RWPE1 (cell line): Measurements from ENCODE around the gene EIF2AK3.
A peak's percentile ranks its signal among the peaks of the same experiment; 100 is the strongest.

Experiments
- CTCF ChIA-PET: fragments of 350-600 bp; sonication (Branson Sonifier 250); formaldehyde crosslinking; extraction: SDS; loops from one replicate; lab custom pipeline; 2021; lab: Yijun Ruan, JAX
- POLR2A ChIA-PET: fragments of 400-600 bp; formaldehyde crosslinking; extraction: SDS; loops from one replicate; lab custom pipeline; 2020; ENCODE audit warnings: antibody characterized with exemption; ENCODE audit not compliant: low non-redundant PET; lab: Yijun Ruan, JAX
- DNase-seq: peaks from one replicate; pipeline ENCODE4 v3.0.0; 2012; ENCODE audit warnings: low spot score
- H3K27ac ChIP-seq: fragments of 450-650 bp; 2 replicates; pipeline ENCODE4 v1.5.1; 2017
- TF ChIP-seq, protein P1 (sequence below): fragments of 450-650 bp; conservative IDR thresholded peaks from 2 replicates; pipeline ENCODE4 v1.5.1; 2017; ENCODE audit warnings: low read depth, mild to moderate bottlenecking

EIF2AK3 gene

DNA sequence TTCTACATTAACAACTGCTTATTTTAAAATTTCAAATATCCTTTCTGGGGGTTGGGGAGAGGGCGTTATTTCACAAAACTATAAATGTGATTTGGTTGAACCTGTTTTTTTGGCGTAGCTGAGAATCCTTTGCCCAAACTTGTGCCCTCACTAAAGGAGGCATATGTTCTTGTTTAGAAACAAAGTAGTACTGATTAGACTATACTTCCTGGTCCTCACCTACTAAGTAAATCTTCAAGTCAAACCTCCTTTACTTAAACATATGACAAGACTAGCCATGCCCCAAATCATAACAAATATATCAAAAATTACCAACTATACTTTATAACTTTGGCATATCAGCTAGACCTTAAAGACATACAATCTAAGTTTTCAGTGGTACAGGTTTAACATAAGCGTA lies 5.8 kb downstream of the EIF2AK3 start:
- TF ChIP-seq, protein P1, sequence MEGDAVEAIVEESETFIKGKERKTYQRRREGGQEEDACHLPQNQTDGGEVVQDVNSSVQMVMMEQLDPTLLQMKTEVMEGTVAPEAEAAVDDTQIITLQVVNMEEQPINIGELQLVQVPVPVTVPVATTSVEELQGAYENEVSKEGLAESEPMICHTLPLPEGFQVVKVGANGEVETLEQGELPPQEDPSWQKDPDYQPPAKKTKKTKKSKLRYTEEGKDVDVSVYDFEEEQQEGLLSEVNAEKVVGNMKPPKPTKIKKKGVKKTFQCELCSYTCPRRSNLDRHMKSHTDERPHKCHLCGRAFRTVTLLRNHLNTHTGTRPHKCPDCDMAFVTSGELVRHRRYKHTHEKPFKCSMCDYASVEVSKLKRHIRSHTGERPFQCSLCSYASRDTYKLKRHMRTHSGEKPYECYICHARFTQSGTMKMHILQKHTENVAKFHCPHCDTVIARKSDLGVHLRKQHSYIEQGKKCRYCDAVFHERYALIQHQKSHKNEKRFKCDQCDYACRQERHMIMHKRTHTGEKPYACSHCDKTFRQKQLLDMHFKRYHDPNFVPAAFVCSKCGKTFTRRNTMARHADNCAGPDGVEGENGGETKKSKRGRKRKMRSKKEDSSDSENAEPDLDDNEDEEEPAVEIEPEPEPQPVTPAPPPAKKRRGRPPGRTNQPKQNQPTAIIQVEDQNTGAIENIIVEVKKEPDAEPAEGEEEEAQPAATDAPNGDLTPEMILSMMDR, result no peak
- CTCF ChIA-PET, result no interaction called here
- no peak for DNase-seq
- POLR2A ChIA-PET, result no interaction called here
- no peak overlapping the region for H3K27ac ChIP-seq

DNA sequence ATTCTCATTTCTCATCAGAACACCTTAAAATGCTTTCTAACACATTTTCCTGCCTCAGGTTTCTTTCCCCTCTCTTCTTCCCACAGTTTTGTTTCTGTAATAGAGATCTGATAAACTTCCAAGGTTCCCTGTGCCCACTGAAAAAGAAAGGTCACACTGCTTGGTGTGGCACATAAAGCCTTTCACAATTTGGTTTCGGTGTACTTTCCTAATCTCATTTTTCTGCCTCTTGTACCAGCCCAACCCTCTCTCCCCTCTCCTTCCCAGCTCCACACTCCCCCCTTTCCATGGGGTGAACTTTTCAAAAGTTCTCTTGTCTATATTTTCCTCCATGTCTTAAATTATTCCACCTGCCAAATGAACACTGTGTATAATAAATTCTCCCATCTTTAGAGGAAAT lies 7.2 kb downstream of the EIF2AK3 start:
- TF ChIP-seq, protein P1, result no peak
- no peak overlapping the region for H3K27ac ChIP-seq
- POLR2A ChIA-PET, result no interaction called here
- CTCF ChIA-PET, result no interaction called here
- no peak for DNase-seq

DNA sequence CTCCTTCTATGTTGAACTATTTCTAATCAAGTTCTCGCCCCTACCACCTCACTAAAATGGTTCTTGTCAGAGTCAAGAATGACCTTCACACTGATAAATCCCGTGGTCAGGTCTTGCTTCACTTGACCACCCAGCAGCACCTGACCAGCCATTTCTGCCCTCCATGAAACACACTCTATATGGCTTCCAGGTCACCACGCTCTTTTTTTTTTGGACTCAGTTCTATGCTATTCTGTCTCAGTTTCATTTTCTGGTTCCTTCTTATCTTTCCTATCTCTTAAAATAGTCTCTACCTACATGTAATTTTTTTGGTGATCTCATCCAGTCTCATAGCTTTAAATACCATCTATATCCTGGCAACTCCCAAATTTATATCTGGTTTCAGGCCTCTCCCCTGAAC lies 11.4 kb downstream of the EIF2AK3 start:
- no peak overlapping the region for H3K27ac ChIP-seq
- no peak for DNase-seq
- ChIA-PET POLR2A (no interaction called here), CTCF (no interaction called here)
- TF ChIP-seq, protein P1, result no peak

DNA sequence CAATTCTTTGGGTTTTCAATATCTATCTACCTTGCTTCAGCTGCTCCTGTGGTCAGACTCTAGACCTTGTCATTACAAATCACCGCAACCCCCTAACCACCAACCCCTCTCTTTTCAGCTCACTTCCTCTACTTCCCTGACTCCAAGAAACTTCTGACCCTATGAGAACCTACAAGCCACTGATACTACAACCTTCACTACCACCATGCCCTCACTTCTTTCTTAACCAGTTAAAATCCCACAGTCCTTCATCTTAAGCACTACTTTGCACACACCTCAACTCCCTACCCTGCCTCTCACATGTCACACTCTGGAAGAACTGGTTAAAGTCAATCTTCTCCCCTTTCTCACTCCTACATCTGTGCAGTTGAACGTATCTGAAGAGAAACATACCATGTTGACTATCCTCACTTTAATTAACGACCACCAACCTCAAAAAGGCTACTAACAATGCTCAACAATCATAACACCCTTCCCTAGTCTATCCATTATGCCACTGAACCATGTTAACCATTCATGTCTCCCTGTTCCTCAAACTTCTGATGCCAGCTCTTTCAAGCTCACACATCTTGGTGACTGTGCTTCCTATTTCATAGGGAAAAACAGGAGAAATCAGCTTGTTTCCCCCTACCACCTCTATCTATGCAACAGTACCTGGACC lies 12.6 kb downstream of the EIF2AK3 start:
- no peak for DNase-seq
- CTCF ChIA-PET, result no interaction called here
- POLR2A ChIA-PET, result no interaction called here
- no peak overlapping the region for H3K27ac ChIP-seq
- TF ChIP-seq, protein P1, result no peak

- ChIA-PET CTCF (no interaction called here), POLR2A (no interaction called here)
- DNase-seq, result no peak
- no peak overlapping the region for H3K27ac ChIP-seq
- TF ChIP-seq, protein P1, result no peak
Observed at GRCh38 chr2:88613921-88614320, 13.3 kb downstream of the EIF2AK3 start.

GRCh38 chr2:88608184-88608583 lies 19.1 kb downstream of the EIF2AK3 start:
- H3K27ac ChIP-seq, result peak overlapping the region; percentile 79
- ChIA-PET POLR2A (no interaction called here), CTCF (interaction anchor here (0.6 to 1.2 kb wide), 2 partner anchors 59 to 61 kb away, joined by 3 to 6 read pairs; no protein-coding TSS in a partner anchor)
- TF ChIP-seq, protein P1, result no peak
- no peak for DNase-seq
